B cell (primary cell): Measurements from ENCODE around the gene ZNF746. TPM values are rescaled to one million over a fixed set of nuclear protein-coding genes. Genes with fewer than 3 reads are reported as not detected.

ENCODE experiments used
- ATAC-seq: fragments of 200-7000 bp; cut with Tn5 transposase; one replicate; pipeline ENCODE4 v1.10.0; 2021; ENCODE audit warnings: low read depth, mild to moderate bottlenecking, moderate number of reproducible peaks, moderate library complexity
- CTCF ChIA-PET: fragments of 350-600 bp; sonication (Branson Sonifier 250); formaldehyde crosslinking; loops from one replicate; lab custom pipeline; 2021; ENCODE audit warnings: antibody characterized with exemption, inconsistent platforms; lab: Charles Lee
- POLR2A ChIA-PET: fragments of 350-600 bp; sonication (Branson Sonifier 250); formaldehyde crosslinking; loops from one replicate; lab custom pipeline; 2021; ENCODE audit warnings: antibody characterized with exemption; lab: Charles Lee
- DNase-seq: peaks from one replicate; pipeline ENCODE4 v3.0.0; 2013
- H2AFZ ChIP-seq: 2 replicates; pipeline ENCODE4 v1.6.1; 2012; ENCODE audit warnings: mild to moderate bottlenecking, low read depth, low read length; ENCODE audit not compliant: insufficient read depth, poor library complexity, severe bottlenecking
- H3K27ac ChIP-seq, 2 donors: 1 replicate in 1 of 2; 2 replicates in 1 of 2; pipeline ENCODE4 v1.5.1; 2012 to 2013; ENCODE audit warnings: low read length in 2 of 2, mild to moderate bottlenecking in 2 of 2, moderate library complexity in 1 of 2
- H3K27me3 ChIP-seq, 4 experiments: fragments of 200-600 bp in 1 of 4; sonication (generic) in 1 of 4; replicated peaks in 1 of 4; 1 replicate in 2 of 4; 2 replicates in 2 of 4; pipeline versions ENCODE4 v1.6.1 to v1.7.0; 2013 to 2016; ENCODE audit warnings: low read length in 3 of 4, mild to moderate bottlenecking in 2 of 4, mixed read lengths in 1 of 4, moderate library complexity in 1 of 4; ENCODE audit not compliant: insufficient read depth in 4 of 4, control insufficient read depth in 3 of 4; ENCODE audit errors: control extremely low read depth in 1 of 4
- H3K36me3 ChIP-seq, 2 experiments: replicated peaks in 1 of 2; 1 replicate in 1 of 2; 2 replicates in 1 of 2; pipeline versions ENCODE4 v1.6.1 to v1.7.1; 2013; ENCODE audit warnings: low read length in 1 of 2; ENCODE audit not compliant: insufficient read depth in 2 of 2, control insufficient read depth in 1 of 2; ENCODE audit errors: control extremely low read depth in 1 of 2, extremely low read depth in 1 of 2
- H3K4me1 ChIP-seq, 2 donors: fragments of 200-600 bp in 1 of 2; sonication (generic) in 1 of 2; 1 replicate in 1 of 2; 2 replicates in 1 of 2; pipeline versions ENCODE4 v1.5.1 to v1.6.1; 2013 to 2017; ENCODE audit warnings: low read length in 2 of 2; ENCODE audit not compliant: control insufficient read depth in 2 of 2, insufficient read depth in 2 of 2
- H3K4me2 ChIP-seq: replicated peaks from 2 replicates; pipeline ENCODE3; 2012; ENCODE audit warnings: mild to moderate bottlenecking, low read depth, low read length; ENCODE audit not compliant: poor library complexity, severe bottlenecking
- H3K4me3 ChIP-seq, 5 experiments: fragments of 200-600 bp in 1 of 5; sonication (generic) in 1 of 5; 1 replicate in 3 of 5; 2 replicates in 2 of 5; pipeline versions ENCODE4 v1.5.1 to v1.7.0; 2011 to 2016; ENCODE audit warnings: low read length in 4 of 5, mild to moderate bottlenecking in 4 of 5, low read depth in 2 of 5, control low read depth in 1 of 5, moderate library complexity in 1 of 5; ENCODE audit not compliant: insufficient read depth in 1 of 5; ENCODE audit errors: control extremely low read depth in 1 of 5, extremely low read depth in 1 of 5
- H3K79me2 ChIP-seq: fragments of 200-600 bp; sonication (generic); one replicate; pipeline ENCODE4 v1.6.0; 2016; ENCODE audit warnings: low read length; ENCODE audit not compliant: control insufficient read depth, insufficient read depth
- H3K9ac ChIP-seq: fragments of 200-600 bp; sonication (generic); 2 replicates; pipeline ENCODE4 v1.6.1; 2017; ENCODE audit warnings: mild to moderate bottlenecking, low read length, moderate library complexity
- H3K9me3 ChIP-seq, 3 donors: one replicate each; pipeline versions ENCODE4 v1.6.1 to v1.7.1; 2013; ENCODE audit warnings: low read length in 2 of 3; ENCODE audit not compliant: control insufficient read depth in 2 of 3, insufficient read depth in 1 of 3; ENCODE audit errors: control extremely low read depth in 1 of 3
- H4K20me1 ChIP-seq: 2 replicates; pipeline ENCODE4 v1.6.0; 2012; ENCODE audit warnings: mild to moderate bottlenecking, low read length; ENCODE audit not compliant: insufficient read depth, control insufficient read depth, poor library complexity, severe bottlenecking
- H3K27ac Mint-ChIP-seq: one replicate; pipeline ENCODE4 v1.8.0; 2021; ENCODE audit warnings: mixed read lengths
- H3K27me3 Mint-ChIP-seq: one replicate; pipeline ENCODE4 v1.8.0; 2021; ENCODE audit warnings: mixed read lengths
- H3K4me1 Mint-ChIP-seq: one replicate; pipeline ENCODE4 v1.8.0; 2021; ENCODE audit warnings: mixed read lengths
- H3K4me3 Mint-ChIP-seq: one replicate; pipeline ENCODE4 v1.8.0; 2021; ENCODE audit warnings: mixed read lengths
- H3K9me3 Mint-ChIP-seq: one replicate; pipeline ENCODE4 v1.8.0; 2022; ENCODE audit warnings: mixed read lengths; ENCODE audit not compliant: insufficient read depth
- EZH2 ChIP-seq: IDR thresholded peaks from 2 replicates; pipeline ENCODE4 v1.6.1; 2012; ENCODE audit warnings: borderline replicate concordance, low read depth, mild to moderate bottlenecking, moderate library complexity, low read length; ENCODE audit not compliant: insufficient read depth, poor library complexity, severe bottlenecking
- WGBS: methylation state at CpG from one replicate; pipeline ENCODE4 v1.1.5; 2013; ENCODE audit warnings: missing lambda C conversion rate; ENCODE audit not compliant: insufficient coverage; 5-methylcytosine and 5-hydroxymethylcytosine counted together
- intact Hi-C: fragments of 100-400 bp; cut with micrococcal nuclease; formaldehyde crosslinking; loops from one replicate; pipeline ENCODE4 v1.10.0; 2022
- polyA plus RNA-seq: library from polyadenylated mRNA; depleted of rRNA; stranded (reverse); fragments of >200 nt; gene quantifications from 2 replicates; pipeline ENCODE4 v1.2.3, GENCODE V29; 2012
- total RNA-seq, 2 donors: library from RNA; stranded (reverse); fragments of 120-200 nt in 1 of 2; gene quantifications; 1 replicate in 1 of 2; 2 replicates in 1 of 2; pipeline versions ENCODE4 v1.2.3 to v1.2.4, GENCODE V29; 2013 to 2022
- TF ChIP-seq, protein P1 (sequence below): fragments of 200-600 bp; IDR thresholded peaks from one replicate; pipeline ENCODE4 v1.8.0; 2022; ENCODE audit warnings: antibody characterized with exemption, mild to moderate bottlenecking

The ZNF746 gene
- total and polyA plus RNA-seq, 2 donors (not counting 1 experiment from before 2014, with no cell fraction given) = 15.6 to 30.4 TPM

DNA sequence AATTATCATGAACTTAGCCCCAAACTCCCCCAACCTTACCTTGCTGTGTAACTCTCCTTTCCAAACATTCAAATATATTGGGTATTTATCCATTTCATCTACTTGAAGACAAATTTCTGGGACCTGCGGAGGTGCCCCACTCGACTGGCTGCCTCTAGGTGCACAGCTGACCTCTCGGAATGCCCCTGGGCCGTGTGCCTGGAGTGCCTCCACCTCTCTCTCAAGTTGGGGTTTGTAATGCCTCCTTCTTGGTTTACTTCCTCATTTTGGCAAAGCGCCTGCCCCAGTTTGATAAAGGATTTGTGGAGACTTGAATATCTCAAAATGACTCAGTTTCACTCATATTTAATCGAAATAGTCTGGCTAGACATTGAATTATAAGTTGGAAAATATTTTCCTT lies 53.3 kb downstream of the ZNF746 start:
- no peaks in the 10 kb centered on the region for H3K4me1 Mint-ChIP-seq
- CTCF ChIA-PET = interaction anchor here (0.6 to 1.1 kb wide), 2 partner anchors 17 to 116 kb away, joined by 3 read pairs; no protein-coding TSS in a partner anchor

DNA sequence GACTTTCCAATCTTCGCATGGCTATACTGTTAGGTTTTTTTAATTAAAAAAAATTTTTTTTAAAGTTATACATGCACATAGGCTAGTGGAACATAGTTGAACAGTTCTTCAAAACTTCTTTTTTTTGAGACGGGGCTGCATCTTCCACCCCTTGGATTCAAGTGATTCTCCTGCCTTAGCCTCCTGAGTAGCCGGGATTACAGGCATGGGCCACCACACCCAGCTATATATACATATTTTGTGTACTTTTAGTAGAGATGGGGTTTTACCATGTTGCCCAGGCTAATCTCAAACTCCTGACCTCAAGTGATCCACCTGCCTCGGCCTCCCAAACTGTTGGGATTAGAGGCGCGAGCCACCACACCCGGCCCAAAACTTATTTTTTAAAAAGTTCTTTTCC lies 54.1 kb downstream of the ZNF746 start:
- ChIA-PET CTCF (interaction anchor here (0.8 kb wide), 1 partner anchor 15 kb away, joined by 3 read pairs; no protein-coding TSS in a partner anchor), POLR2A (no interaction called here)
- Mint-ChIP-seq H3K27ac (no peak overlapping the region), H3K9me3 (no peaks in the 10 kb centered on the region), H3K27me3 (no peaks in the 10 kb centered on the region), H3K4me3 (no peak overlapping the region), H3K4me1 (no peaks in the 10 kb centered on the region)
- DNase-seq (no peak), ATAC-seq (no peak)
- no peaks in the 10 kb centered on the region for H3K9me3 ChIP-seq
- H3K36me3 ChIP-seq = peaks cover 0 to 27% of the 10 kb centered on the region in 2 experiments
- H3K9ac ChIP-seq = no peak overlapping the region
- intact Hi-C loops = no loop called here
- 100% methylated on average over 4 of the region's 7 CpGs for WGBS
- no peak overlapping the region for H3K4me2 ChIP-seq
- no peak overlapping the region for H3K4me3 ChIP-seq
- no peak overlapping the region for H3K27ac ChIP-seq
- no peaks in the 10 kb centered on the region for H3K4me1 ChIP-seq
- no peaks in the 10 kb centered on the region for H3K27me3 ChIP-seq
- no peak overlapping the region for H2AFZ ChIP-seq
- H4K20me1 ChIP-seq = no peaks in the 10 kb centered on the region
- H3K79me2 ChIP-seq = no peaks in the 10 kb centered on the region
- no peak for TF ChIP-seq EZH2
- TF ChIP-seq, protein P1, sequence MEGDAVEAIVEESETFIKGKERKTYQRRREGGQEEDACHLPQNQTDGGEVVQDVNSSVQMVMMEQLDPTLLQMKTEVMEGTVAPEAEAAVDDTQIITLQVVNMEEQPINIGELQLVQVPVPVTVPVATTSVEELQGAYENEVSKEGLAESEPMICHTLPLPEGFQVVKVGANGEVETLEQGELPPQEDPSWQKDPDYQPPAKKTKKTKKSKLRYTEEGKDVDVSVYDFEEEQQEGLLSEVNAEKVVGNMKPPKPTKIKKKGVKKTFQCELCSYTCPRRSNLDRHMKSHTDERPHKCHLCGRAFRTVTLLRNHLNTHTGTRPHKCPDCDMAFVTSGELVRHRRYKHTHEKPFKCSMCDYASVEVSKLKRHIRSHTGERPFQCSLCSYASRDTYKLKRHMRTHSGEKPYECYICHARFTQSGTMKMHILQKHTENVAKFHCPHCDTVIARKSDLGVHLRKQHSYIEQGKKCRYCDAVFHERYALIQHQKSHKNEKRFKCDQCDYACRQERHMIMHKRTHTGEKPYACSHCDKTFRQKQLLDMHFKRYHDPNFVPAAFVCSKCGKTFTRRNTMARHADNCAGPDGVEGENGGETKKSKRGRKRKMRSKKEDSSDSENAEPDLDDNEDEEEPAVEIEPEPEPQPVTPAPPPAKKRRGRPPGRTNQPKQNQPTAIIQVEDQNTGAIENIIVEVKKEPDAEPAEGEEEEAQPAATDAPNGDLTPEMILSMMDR = no peak

More for the DNA sequence above, 53.3 kb downstream of the ZNF746 start:
- no peak overlapping the region for H2AFZ ChIP-seq
- no peak overlapping the region for H3K4me2 ChIP-seq
- no peaks in the 10 kb centered on the region for H3K9me3 ChIP-seq
- Mint-ChIP-seq H3K27me3 (no peaks in the 10 kb centered on the region), H3K4me3 (no peak overlapping the region), H3K27ac (no peak overlapping the region), H3K9me3 (no peaks in the 10 kb centered on the region)
- TF ChIP-seq, protein P1 = no peak
- TF ChIP-seq EZH2 = no peak
- H4K20me1 ChIP-seq = no peaks in the 10 kb centered on the region
- H3K36me3 ChIP-seq = peaks cover 0 to 35% of the 10 kb centered on the region in 2 experiments
- H3K27me3 ChIP-seq = no peaks in the 10 kb centered on the region
- 96% methylated on average over 3 of the region's 6 CpGs for WGBS
- DNase-seq (no peak), ATAC-seq (no peak)
- no peaks in the 10 kb centered on the region for H3K79me2 ChIP-seq
- no peak overlapping the region for H3K27ac ChIP-seq
- H3K4me1 ChIP-seq = no peaks in the 10 kb centered on the region
- H3K9ac ChIP-seq = no peak overlapping the region
- H3K4me3 ChIP-seq = no peak overlapping the region
- POLR2A ChIA-PET = no interaction called here
- intact Hi-C loops = no loop called here
